GM12873 (cell line): ENCODE measurements around the gene NLGN2.

Experiments
- CTCF ChIP-seq: IDR thresholded peaks from 2 replicates; pipeline ENCODE4 v1.5.1; 2012; ENCODE audit warnings: low read depth, mild to moderate bottlenecking, moderate library complexity, low read length, control low read depth; ENCODE audit not compliant: insufficient read depth; ENCODE audit errors: missing control alignments

Gene NLGN2

GRCh38 chr17:7411427-7411750, 3.7 kb downstream of the NLGN2 start:
- no peak for TF ChIP-seq CTCF

- TF ChIP-seq CTCF, result no peak
Observed at GRCh38 chr17:7413346-7413985, 5.8 kb downstream of the NLGN2 start.

GRCh38 chr17:7414837-7415236, 7.2 kb downstream of the NLGN2 start:
- TF ChIP-seq CTCF, result no peak

GRCh38 chr17:7415784-7416183, 8.1 kb downstream of the NLGN2 start:
- no peak for TF ChIP-seq CTCF

GRCh38 chr17:7416323-7416722, 8.7 kb downstream of the NLGN2 start:
- peak; percentile 23 for TF ChIP-seq CTCF

GRCh38 chr17:7417056-7417655, 9.5 kb downstream of the NLGN2 start:
- TF ChIP-seq CTCF, result no peak

GRCh38 chr17:7418472-7419152, 11.0 kb downstream of the NLGN2 start:
- TF ChIP-seq CTCF, result no peak
